ENCODE results near the gene GALNT9.
"Not testable (repeated sequence)": the region's sequence is repeated elsewhere in the genome, so short reads cannot be mapped to it uniquely, and the experiment has no call there.

The GALNT9 gene

GRCh38 chr12:132263451-132264049, 65.8 kb downstream of the GALNT9 start:
- DNase-seq: no peak

GRCh38 chr12:132263061-132263360, 66.4 kb downstream of the GALNT9 start:
- no peak for DNase-seq

GRCh38 chr12:132262256-132263060, 66.9 kb downstream of the GALNT9 start:
- no peak for DNase-seq

- DNase-seq: no peak
Measured at GRCh38 chr12:132261328-132262138, 67.9 kb downstream of the GALNT9 start.

GRCh38 chr12:132260721-132261120, 68.7 kb downstream of the GALNT9 start:
- DNase-seq: no peak

- no peak for DNase-seq
Measured at GRCh38 chr12:132259872-132260695, 69.3 kb downstream of the GALNT9 start.

GRCh38 chr12:132259364-132259871, 70.0 kb downstream of the GALNT9 start:
- DNase-seq: no peak

- no peak for DNase-seq
Measured at GRCh38 chr12:132258543-132258942, 70.8 kb downstream of the GALNT9 start.

GRCh38 chr12:132257955-132258490, 71.4 kb downstream of the GALNT9 start:
- DNase-seq: no peak

GRCh38 chr12:132257206-132257954, 72.0 kb downstream of the GALNT9 start:
- DNase-seq: no peak

GRCh38 chr12:132256646-132257045, 72.7 kb downstream of the GALNT9 start:
- DNase-seq: no peak

GRCh38 chr12:132255642-132256041, 73.7 kb downstream of the GALNT9 start:
- DNase-seq: no peak

GRCh38 chr12:132253698-132254480, 75.5 kb downstream of the GALNT9 start:
- DNase-seq: no peak

GRCh38 chr12:132252981-132253380, 76.4 kb downstream of the GALNT9 start:
- not testable (repeated sequence) for DNase-seq

GRCh38 chr12:132251741-132252490, 77.5 kb downstream of the GALNT9 start:
- no peak for DNase-seq

GRCh38 chr12:132251310-132251709, 78.1 kb downstream of the GALNT9 start:
- no peak for DNase-seq

- no peak for DNase-seq
Measured at GRCh38 chr12:132250707-132251106, 78.7 kb downstream of the GALNT9 start.

- DNase-seq: no peak
Measured at GRCh38 chr12:132249689-132250478, 79.5 kb downstream of the GALNT9 start.

Measured in activated CD4-positive, CD25-positive, alpha-beta regulatory T cell (primary cell).